HG03354 (cell line): ENCODE results near the gene KLHL25.
A peak's percentile ranks its signal among the peaks of the same experiment; 100 is the strongest.

Experiments
- ATAC-seq: cut with Tn5 transposase; IDR thresholded peaks from one replicate; pipeline ENCODE4 v1.9.1; 2021; ENCODE audit warnings: mild to moderate bottlenecking; ENCODE audit not compliant: unreplicated experiment, poor library complexity, severe bottlenecking

KLHL25 gene

GRCh38 chr15:85750319-85751290, 44.1 kb downstream of the KLHL25 start:
- no peak for ATAC-seq

GRCh38 chr15:85749261-85750151, 45.2 kb downstream of the KLHL25 start:
- no peak for ATAC-seq

- ATAC-seq, result no peak
These were observed 46.0 kb downstream of the KLHL25 start for GRCh38 chr15:85748729-85749128.

GRCh38 chr15:85748176-85748575, 46.5 kb downstream of the KLHL25 start:
- no peak for ATAC-seq

GRCh38 chr15:85746641-85747040, 48.1 kb downstream of the KLHL25 start:
- no peak for ATAC-seq

GRCh38 chr15:85745525-85746150, 49.1 kb downstream of the KLHL25 start:
- ATAC-seq, result no peak

GRCh38 chr15:85745023-85745422, 49.7 kb downstream of the KLHL25 start:
- ATAC-seq, result no peak

- ATAC-seq, result no peak
These were observed 50.1 kb downstream of the KLHL25 start for GRCh38 chr15:85744579-85744978.

GRCh38 chr15:85743392-85744055, 51.2 kb downstream of the KLHL25 start:
- no peak for ATAC-seq

GRCh38 chr15:85742186-85742821, 52.4 kb downstream of the KLHL25 start:
- ATAC-seq, result no peak

- ATAC-seq, result no peak
These were observed 53.1 kb downstream of the KLHL25 start for GRCh38 chr15:85741662-85742061.

GRCh38 chr15:85741021-85741421, 53.7 kb downstream of the KLHL25 start:
- ATAC-seq, result no peak

- ATAC-seq, result no peak
These were observed 57.7 kb downstream of the KLHL25 start for GRCh38 chr15:85737061-85737460.

GRCh38 chr15:85733416-85733815, 61.3 kb downstream of the KLHL25 start:
- ATAC-seq, result no peak

GRCh38 chr15:85730001-85730820, 64.5 kb downstream of the KLHL25 start:
- ATAC-seq, result peak; percentile 85

GRCh38 chr15:85727068-85727467, 67.7 kb downstream of the KLHL25 start:
- ATAC-seq, result no peak

GRCh38 chr15:85726454-85726853, 68.3 kb downstream of the KLHL25 start:
- ATAC-seq, result no peak

- ATAC-seq, result no peak
These were observed 69.2 kb downstream of the KLHL25 start for GRCh38 chr15:85725564-85725963.
